ENCODE measurements around the gene THAP9. TPM values are rescaled to one million over a fixed set of nuclear protein-coding genes. Genes with fewer than 3 reads are reported as not detected.
A peak's percentile ranks its signal among the peaks of the same experiment; 100 is the strongest.

Gene THAP9, protein sequence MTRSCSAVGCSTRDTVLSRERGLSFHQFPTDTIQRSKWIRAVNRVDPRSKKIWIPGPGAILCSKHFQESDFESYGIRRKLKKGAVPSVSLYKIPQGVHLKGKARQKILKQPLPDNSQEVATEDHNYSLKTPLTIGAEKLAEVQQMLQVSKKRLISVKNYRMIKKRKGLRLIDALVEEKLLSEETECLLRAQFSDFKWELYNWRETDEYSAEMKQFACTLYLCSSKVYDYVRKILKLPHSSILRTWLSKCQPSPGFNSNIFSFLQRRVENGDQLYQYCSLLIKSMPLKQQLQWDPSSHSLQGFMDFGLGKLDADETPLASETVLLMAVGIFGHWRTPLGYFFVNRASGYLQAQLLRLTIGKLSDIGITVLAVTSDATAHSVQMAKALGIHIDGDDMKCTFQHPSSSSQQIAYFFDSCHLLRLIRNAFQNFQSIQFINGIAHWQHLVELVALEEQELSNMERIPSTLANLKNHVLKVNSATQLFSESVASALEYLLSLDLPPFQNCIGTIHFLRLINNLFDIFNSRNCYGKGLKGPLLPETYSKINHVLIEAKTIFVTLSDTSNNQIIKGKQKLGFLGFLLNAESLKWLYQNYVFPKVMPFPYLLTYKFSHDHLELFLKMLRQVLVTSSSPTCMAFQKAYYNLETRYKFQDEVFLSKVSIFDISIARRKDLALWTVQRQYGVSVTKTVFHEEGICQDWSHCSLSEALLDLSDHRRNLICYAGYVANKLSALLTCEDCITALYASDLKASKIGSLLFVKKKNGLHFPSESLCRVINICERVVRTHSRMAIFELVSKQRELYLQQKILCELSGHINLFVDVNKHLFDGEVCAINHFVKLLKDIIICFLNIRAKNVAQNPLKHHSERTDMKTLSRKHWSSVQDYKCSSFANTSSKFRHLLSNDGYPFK
- total RNA-seq (10 to 100 TPM; 21.7 to 29.0 TPM), polyA plus RNA-seq (ENCODE audit: insufficient read depth, low read depth, low replicate concordance) (18.0 TPM)
- long read RNA-seq, donor 1, partial matches to known transcripts: 0 of 2 reads
- long read RNA-seq, donor 1, other reads (novel, unspliced or antisense): 0 of 2 reads
- long read RNA-seq, donor 2, partial matches to known transcripts: 0 of 3 reads
- long read RNA-seq, donor 2, other reads (novel, unspliced or antisense): 0 of 3 reads

DNA sequence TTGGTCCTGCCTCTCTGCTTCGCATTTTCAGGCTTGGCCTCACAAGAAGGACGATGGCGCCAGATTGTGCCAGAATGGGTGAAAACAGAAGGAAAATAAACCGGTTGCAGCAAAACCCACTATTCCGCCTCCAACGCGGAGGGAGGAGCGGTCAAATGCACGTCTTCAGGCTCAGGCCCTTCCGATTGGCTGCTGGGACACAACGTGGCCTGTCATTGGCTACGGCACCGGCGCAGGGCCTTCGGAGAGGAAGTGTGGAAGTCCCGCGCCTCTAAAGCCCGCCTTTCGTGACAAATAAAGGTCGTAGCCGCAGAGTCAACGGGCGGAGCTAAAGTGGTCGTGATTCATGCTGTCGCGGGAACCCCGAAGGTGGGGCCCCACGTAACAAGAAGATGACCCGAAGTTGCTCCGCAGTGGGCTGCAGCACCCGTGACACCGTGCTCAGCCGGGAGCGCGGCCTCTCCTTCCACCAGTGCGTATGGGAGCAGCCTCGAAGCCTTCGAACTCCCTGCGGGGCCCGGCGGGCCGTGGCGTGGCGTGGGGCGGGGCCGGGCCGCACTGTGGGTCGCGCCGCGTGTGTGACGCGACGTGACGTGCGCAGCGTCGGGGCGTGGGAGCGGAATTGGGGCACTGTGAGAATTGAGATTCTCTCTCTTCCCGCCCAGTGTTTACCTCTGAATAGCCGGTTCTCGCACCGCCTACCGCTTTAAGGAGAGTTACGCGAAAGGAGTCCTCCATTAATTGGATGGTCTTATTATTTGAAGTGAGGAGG, at the start of gene THAP9:
TSS of gene THAP9 (plus strand) at position 325 of the 772 bp plus-strand sequence. CDS start at position 393, 68 bp downstream.
- TF ChIP-seq POLR2A (IDR thresholded peaks at IDR 0.05): peak; percentile 12
- TF ChIP-seq, protein P1, sequence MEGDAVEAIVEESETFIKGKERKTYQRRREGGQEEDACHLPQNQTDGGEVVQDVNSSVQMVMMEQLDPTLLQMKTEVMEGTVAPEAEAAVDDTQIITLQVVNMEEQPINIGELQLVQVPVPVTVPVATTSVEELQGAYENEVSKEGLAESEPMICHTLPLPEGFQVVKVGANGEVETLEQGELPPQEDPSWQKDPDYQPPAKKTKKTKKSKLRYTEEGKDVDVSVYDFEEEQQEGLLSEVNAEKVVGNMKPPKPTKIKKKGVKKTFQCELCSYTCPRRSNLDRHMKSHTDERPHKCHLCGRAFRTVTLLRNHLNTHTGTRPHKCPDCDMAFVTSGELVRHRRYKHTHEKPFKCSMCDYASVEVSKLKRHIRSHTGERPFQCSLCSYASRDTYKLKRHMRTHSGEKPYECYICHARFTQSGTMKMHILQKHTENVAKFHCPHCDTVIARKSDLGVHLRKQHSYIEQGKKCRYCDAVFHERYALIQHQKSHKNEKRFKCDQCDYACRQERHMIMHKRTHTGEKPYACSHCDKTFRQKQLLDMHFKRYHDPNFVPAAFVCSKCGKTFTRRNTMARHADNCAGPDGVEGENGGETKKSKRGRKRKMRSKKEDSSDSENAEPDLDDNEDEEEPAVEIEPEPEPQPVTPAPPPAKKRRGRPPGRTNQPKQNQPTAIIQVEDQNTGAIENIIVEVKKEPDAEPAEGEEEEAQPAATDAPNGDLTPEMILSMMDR (IDR thresholded peaks at IDR 0.05): peak in 1 of 3 experiments; percentile 25
- peaks cover 15% of the 10 kb centered on the region for H3K4me1 ChIP-seq
- WGBS, 2 donors: 0 to 1% methylated on average over 24 to 62 of the region's 67 CpGs
- intact Hi-C loops (cut with DNase I; ENCODE audit: low total_unique reads): no loop called here
- peak; percentile 99 for DNase-seq
- H3K36me3 ChIP-seq (ENCODE audit: low read depth, missing control alignments): no peaks in the 10 kb centered on the region
- H3K27ac ChIP-seq: peak within 1 kb of the TSS; percentile 99
- H3K4me3 ChIP-seq: peak within 1 kb of the TSS; percentile 72 to 80
- no peaks in the 10 kb centered on the region for H3K27me3 ChIP-seq
- no peaks in the 10 kb centered on the region for H3K9me3 ChIP-seq

GRCh38 chr4:82851318-82851717, 49.2 kb upstream of the THAP9 start:
- WGBS, 2 donors: 97 to 98% methylated on average over 2 of the region's 2 CpGs
- intact Hi-C loops (cut with DNase I; ENCODE audit: low total_unique reads): no loop called here

DNA sequence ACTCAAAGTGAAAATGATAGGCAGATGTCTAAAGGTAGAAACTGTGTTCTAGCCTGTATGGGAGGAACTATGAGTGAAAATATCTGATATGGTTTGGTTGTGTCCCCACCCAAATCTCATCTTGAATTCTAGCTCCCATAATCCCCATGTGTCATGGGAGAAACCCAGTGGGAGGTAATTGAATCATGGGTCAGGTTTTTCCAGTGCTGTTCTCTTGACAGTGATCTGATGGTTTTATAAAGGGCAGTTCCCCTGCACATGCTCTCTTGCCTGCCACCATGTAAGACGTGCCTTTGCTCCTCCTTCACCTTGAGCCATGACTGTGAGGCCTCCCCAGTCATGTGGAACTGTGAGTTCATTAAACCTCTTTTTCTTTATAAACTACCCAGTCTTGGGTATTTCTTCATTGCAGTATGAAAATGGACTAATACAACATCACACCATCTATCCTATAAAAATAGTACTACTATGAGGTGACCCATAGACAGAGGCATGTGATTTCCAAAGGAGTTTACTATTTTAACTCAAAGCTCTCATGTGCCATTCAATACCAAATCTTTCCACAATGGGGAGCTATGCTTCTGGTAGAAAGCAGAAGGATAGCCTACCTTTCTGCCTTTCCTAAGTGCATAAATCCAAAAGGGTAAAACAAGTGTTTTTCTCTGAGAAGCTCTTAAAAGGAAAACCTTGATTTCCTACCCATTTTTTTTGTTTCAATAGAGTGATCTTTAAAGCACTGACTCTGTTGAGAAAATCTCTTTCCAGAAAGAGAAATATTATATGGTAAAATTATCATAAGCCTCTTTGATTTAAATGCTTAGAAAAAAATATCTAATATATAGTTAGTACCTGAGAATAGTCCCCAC, 48.4 kb upstream of the THAP9 start:
- Histone ChIP-seq H3K27me3 (no peaks in the 10 kb centered on the region), H3K9me3 (no peaks in the 10 kb centered on the region), H3K4me3 (no peak overlapping the region), H3K36me3 (ENCODE audit: low read depth, missing control alignments) (no peaks in the 10 kb centered on the region), H3K4me1 (no peaks in the 10 kb centered on the region), H3K27ac (no peak overlapping the region)
- DNase-seq: no peak
- 86 to 88% methylated on average over 1 of the region's 1 CpG for WGBS, 2 donors
- TF ChIP-seq, protein P1 (IDR thresholded peaks at IDR 0.05): peak in 2 of 3 experiments; percentile 25 to 32
- TF ChIP-seq POLR2A (IDR thresholded peaks at IDR 0.05): no peak
- intact Hi-C loops (cut with DNase I; ENCODE audit: low total_unique reads): no loop called here

More at GRCh38 chr4:82851318-82851717, 49.2 kb upstream of the THAP9 start:
- no peak for TF ChIP-seq POLR2A (IDR thresholded peaks at IDR 0.05)
- TF ChIP-seq, protein P1 (IDR thresholded peaks at IDR 0.05): no peak
- Histone ChIP-seq H3K4me3 (no peak overlapping the region), H3K27ac (no peak overlapping the region), H3K4me1 (no peaks in the 10 kb centered on the region), H3K27me3 (no peaks in the 10 kb centered on the region), H3K36me3 (ENCODE audit: low read depth, missing control alignments) (no peaks in the 10 kb centered on the region), H3K9me3 (no peaks in the 10 kb centered on the region)
- DNase-seq: no peak
